ENCODE data around the gene IPPK. TPM values are rescaled to one million over a fixed set of nuclear protein-coding genes. Genes with fewer than 3 reads are reported as not detected.
A peak's percentile ranks its signal among the peaks of the same experiment; 100 is the strongest.

The IPPK gene
- total and polyA plus RNA-seq, 2 of the 8 experiments (the other 6 are each of a cell fraction or from before 2014, with no cell fraction given) = 10.5 to 13.6 TPM

- TF ChIP-seq CTCF (IDR thresholded peaks at IDR 0.05; ENCODE audit: control extremely low read depth in 1 of 3, insufficient read depth in 1 of 3, low read depth in 1 of 3, low read length in 3 of 3) (peak; percentile 100), MAX (IDR thresholded peaks at IDR 0.05) (0 out of 2 replicates have a peak, but pooled peaks have one; percentile 21), TCF12 (IDR thresholded peaks at IDR 0.05; ENCODE audit: low read depth, low read length) (no peak)
Measured at GRCh38 chr9:92634712-92635605, 35.0 kb downstream of the IPPK start (continued).

Measured in H1 (cell line).